Upper lobe of left lung (tissue), 6 donors: ENCODE measurements around the gene TSPEAR. TPM values are rescaled to one million over a fixed set of nuclear protein-coding genes. Genes with fewer than 3 reads are reported as not detected.

Experiments
- ATAC-seq, 2 donors: fragments of 200-7000 bp; cut with Tn5 transposase; one replicate each; pipeline ENCODE4 v1.9.1; 2022; ENCODE audit warnings: mild to moderate bottlenecking in 2 of 2, moderate library complexity in 2 of 2; ENCODE audit not compliant: low FRiP score in 2 of 2
- DNase-seq, 2 donors: peaks; one replicate each; pipeline ENCODE4 v3.0.0-alpha.2; 2019 to 2020
- H3K27ac ChIP-seq, 4 donors: fragments of 200-600 bp; sonication (generic); one replicate each; pipeline ENCODE4 v1.5.1; 2016 to 2019
- H3K27me3 ChIP-seq, 4 donors: fragments of 200-600 bp; sonication (generic); one replicate each; pipeline ENCODE4 v1.5.1; 2017 to 2019
- H3K36me3 ChIP-seq, 4 donors: fragments of 200-600 bp; sonication (generic); one replicate each; pipeline ENCODE4 v1.5.1; 2016 to 2019
- H3K4me1 ChIP-seq, 4 donors: fragments of 200-600 bp; sonication (generic); one replicate each; pipeline ENCODE4 v1.5.1; 2018 to 2019
- H3K4me3 ChIP-seq, 4 donors: fragments of 200-600 bp; sonication (generic); one replicate each; pipeline ENCODE4 v1.5.1; 2017 to 2019; ENCODE audit warnings: mild to moderate bottlenecking in 2 of 4, moderate library complexity in 1 of 4
- H3K9me3 ChIP-seq, 4 donors: fragments of 200-600 bp; sonication (generic); one replicate each; pipeline ENCODE4 v1.5.1; 2018 to 2019
- CTCF ChIP-seq, 6 experiments: fragments of 450-650 bp in 4 of 6; fragments of 200-600 bp in 2 of 6; sonication (generic) in 2 of 6; IDR thresholded peaks; one replicate each; pipeline ENCODE4 v1.5.1; 2016 to 2019; ENCODE audit warnings: antibody characterized with exemption in 6 of 6
- EP300 ChIP-seq, 4 donors: sonication (generic); formaldehyde crosslinking; IDR thresholded peaks; one replicate each; pipeline ENCODE4 v1.5.1; 2017; ENCODE audit warnings: antibody characterized with exemption in 4 of 4, control low read depth in 2 of 4
- POLR2A ChIP-seq, 4 donors: fragments of 450-650 bp; IDR thresholded peaks; one replicate each; pipeline ENCODE4 v1.5.1; 2016 to 2017; ENCODE audit warnings: antibody characterized with exemption in 4 of 4, mild to moderate bottlenecking in 2 of 4
- POLR2AphosphoS5 ChIP-seq, 2 donors: sonication (generic); formaldehyde crosslinking; IDR thresholded peaks; one replicate each; pipeline ENCODE4 v1.5.1; 2017; ENCODE audit warnings: antibody characterized with exemption in 2 of 2
- WGBS, 2 donors: methylation state at CpG; one replicate each; pipeline ENCODE4 v1.1.5; 2017 to 2018; 5-methylcytosine and 5-hydroxymethylcytosine counted together
- total RNA-seq, 6 donors: library from RNA; depleted of rRNA in 4 of 6; stranded (reverse); fragments of >200 nt in 4 of 6; gene quantifications; one replicate each; pipeline versions ENCODE4 v1.1.0 to v1.2.1, GENCODE V29; 2016 to 2021
- donor health status: DM: no; HTN: no; CAD: no; lungs with moderate emphysema.
- donor health status: DM: no; HTN: yes; CAD: no; lungs with severe emphysema.

Gene TSPEAR
- total RNA-seq, 6 donors from 2014 or later, result 0.14 to 0.17 TPM; not detected in 4

DNA sequence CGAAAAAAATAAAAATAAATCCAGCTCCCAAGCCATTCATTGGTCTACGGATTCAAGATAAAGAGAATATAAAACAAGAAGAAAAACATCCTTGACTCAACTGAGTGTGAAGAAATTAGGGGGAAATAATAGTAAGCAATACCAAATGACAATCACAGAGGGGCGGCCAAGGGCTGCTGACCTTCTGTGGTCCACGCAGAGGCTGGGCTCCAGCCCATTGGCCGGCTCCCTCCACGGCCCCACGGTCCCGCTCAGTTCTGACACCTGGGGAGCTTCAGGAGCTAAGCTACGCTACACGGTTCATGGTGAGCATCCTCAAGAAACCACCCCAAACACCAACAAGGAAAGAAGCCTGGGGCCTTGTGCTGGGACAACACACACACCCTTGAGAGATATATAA lies 14.8 kb downstream of the TSPEAR start:
- H3K9me3 ChIP-seq, result peaks cover 0 to 15% (median 13%) of the 10 kb centered on the region in 4 donors
- TF ChIP-seq CTCF (IDR thresholded peaks at IDR 0.05), result no peak
- no peak for TF ChIP-seq POLR2AphosphoS5 (IDR thresholded peaks at IDR 0.05)
- no peak for TF ChIP-seq EP300 (IDR thresholded peaks at IDR 0.05)
- no peak for TF ChIP-seq POLR2A (IDR thresholded peaks at IDR 0.05)
- no peaks in the 10 kb centered on the region for H3K4me1 ChIP-seq
- no peaks in the 10 kb centered on the region for H3K36me3 ChIP-seq
- H3K27me3 ChIP-seq, result no peaks in the 10 kb centered on the region
- ATAC-seq (peak in 1 of 2 donors; percentile 24), DNase-seq (peak in 1 of 2 donors; percentile 50)
- H3K4me3 ChIP-seq, result no peak overlapping the region
- no peak overlapping the region for H3K27ac ChIP-seq
- 69 to 72% methylated on average over 10 of the region's 10 CpGs for WGBS, 2 donors

DNA sequence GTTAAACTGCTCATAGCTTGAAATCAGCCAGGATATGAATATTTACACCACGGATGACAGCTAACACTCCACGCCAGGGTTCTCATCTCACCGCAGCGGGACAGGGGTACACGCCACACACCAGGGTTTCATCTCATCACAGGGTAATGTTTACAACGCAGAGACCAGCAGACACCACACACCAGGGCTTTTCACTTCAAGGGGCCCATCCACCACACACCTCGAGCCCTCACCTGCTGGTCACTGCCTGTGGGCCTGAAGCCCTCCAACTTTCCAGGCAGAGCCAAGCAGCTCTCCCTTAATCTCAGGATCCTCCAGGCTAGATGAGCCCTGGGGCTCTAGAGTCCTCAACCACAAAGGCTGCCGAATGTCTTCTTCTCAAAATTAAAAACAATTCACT lies 15.7 kb downstream of the TSPEAR start:
- Histone ChIP-seq H3K27me3 (no peaks in the 10 kb centered on the region), H3K9me3 (peaks cover 0 to 15% (median 13%) of the 10 kb centered on the region in 4 donors), H3K27ac (no peak overlapping the region), H3K4me1 (no peaks in the 10 kb centered on the region), H3K36me3 (no peaks in the 10 kb centered on the region), H3K4me3 (no peak overlapping the region)
- ATAC-seq (no peak), DNase-seq (no peak)
- TF ChIP-seq EP300 (IDR thresholded peaks at IDR 0.05), result no peak
- WGBS, 2 donors, result 78 to 83% methylated on average over 8 of the region's 8 CpGs

DNA sequence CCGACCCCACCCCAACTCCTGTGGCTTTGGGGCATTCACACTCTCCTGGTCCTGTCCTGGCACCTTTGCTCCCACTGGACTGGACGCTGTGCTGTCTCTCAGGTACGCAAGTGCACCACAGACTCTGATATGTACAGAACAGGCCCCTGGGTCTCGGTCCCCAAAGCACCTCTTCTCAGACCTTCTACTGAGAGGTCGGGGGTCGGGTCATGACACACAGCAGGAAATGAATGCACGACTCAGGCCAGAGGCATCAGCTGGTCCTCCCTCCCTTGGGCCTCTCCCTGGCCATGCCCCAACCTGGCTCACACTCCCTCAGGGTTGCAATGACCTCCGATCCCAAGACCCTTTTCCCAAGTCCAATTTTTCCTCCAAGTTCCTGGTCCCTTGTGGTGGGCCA lies 16.2 kb downstream of the TSPEAR start:
- no peaks in the 10 kb centered on the region for H3K27me3 ChIP-seq
- no peaks in the 10 kb centered on the region for H3K36me3 ChIP-seq
- 61 to 73% methylated on average over 8 of the region's 8 CpGs for WGBS, 2 donors
- no peak overlapping the region for H3K27ac ChIP-seq
- no peak overlapping the region for H3K4me3 ChIP-seq
- H3K4me1 ChIP-seq, result no peaks in the 10 kb centered on the region
- DNase-seq, result no peak
- TF ChIP-seq POLR2A (IDR thresholded peaks at IDR 0.05), result no peak
- no peak for TF ChIP-seq CTCF (IDR thresholded peaks at IDR 0.05)
- no peak for TF ChIP-seq EP300 (IDR thresholded peaks at IDR 0.05)
- TF ChIP-seq POLR2AphosphoS5 (IDR thresholded peaks at IDR 0.05), result no peak
- ATAC-seq, result no peak
- peaks cover 0 to 15% (median 13%) of the 10 kb centered on the region in 4 donors for H3K9me3 ChIP-seq

DNA sequence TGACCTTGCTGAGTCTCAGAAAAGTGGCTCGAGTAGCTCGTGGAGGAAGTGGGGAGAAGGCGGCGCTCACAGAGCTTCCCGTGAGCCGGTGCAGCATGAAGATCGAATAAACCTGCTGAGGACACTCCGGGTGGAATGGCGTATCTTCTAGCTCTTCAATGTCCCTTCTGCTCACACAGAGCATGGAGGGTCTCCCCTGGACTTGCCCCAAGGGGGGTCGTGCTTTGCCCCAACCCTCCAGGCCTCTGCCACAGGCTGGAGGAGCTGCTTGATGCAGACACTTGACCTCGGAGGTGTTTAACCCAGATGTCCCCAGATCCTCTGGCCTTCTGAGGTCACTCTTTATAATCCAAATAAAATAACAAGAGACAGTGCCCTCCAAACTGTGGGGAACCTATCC lies 16.6 kb downstream of the TSPEAR start:
- ATAC-seq (no peak), DNase-seq (no peak)
- Histone ChIP-seq H3K9me3 (peaks cover 0 to 15% (median 13%) of the 10 kb centered on the region in 4 donors), H3K27ac (no peak overlapping the region), H3K27me3 (no peaks in the 10 kb centered on the region), H3K4me3 (no peak overlapping the region), H3K36me3 (no peaks in the 10 kb centered on the region), H3K4me1 (no peaks in the 10 kb centered on the region)
- TF ChIP-seq EP300 (IDR thresholded peaks at IDR 0.05) (no peak), POLR2AphosphoS5 (IDR thresholded peaks at IDR 0.05) (no peak), POLR2A (IDR thresholded peaks at IDR 0.05) (no peak), CTCF (IDR thresholded peaks at IDR 0.05) (no peak)
- WGBS, 2 donors, result 66 to 71% methylated on average over 9 to 11 of the region's 11 CpGs

GRCh38 chr21:44692798-44693512 lies 18.4 kb downstream of the TSPEAR start:
- 47 to 62% methylated on average over 2 of the region's 2 CpGs for WGBS, 2 donors
- ATAC-seq (no peak), DNase-seq (no peak)
- Histone ChIP-seq H3K27ac (no peak overlapping the region), H3K36me3 (no peaks in the 10 kb centered on the region), H3K4me1 (no peaks in the 10 kb centered on the region), H3K4me3 (no peak overlapping the region), H3K27me3 (no peaks in the 10 kb centered on the region), H3K9me3 (peaks cover 0 to 15% (median 13%) of the 10 kb centered on the region in 4 donors)
- no peak for TF ChIP-seq EP300 (IDR thresholded peaks at IDR 0.05)
- no peak for TF ChIP-seq POLR2AphosphoS5 (IDR thresholded peaks at IDR 0.05)
- no peak for TF ChIP-seq CTCF (IDR thresholded peaks at IDR 0.05)
- TF ChIP-seq POLR2A (IDR thresholded peaks at IDR 0.05), result no peak
